Right cardiac atrium (tissue), 5 donors: ENCODE measurements around the gene RBKS. TPM values are rescaled to one million over a fixed set of nuclear protein-coding genes. Genes with fewer than 3 reads are reported as not detected.
"Not testable (repeated sequence)": the region's sequence is repeated elsewhere in the genome, so short reads cannot be mapped to it uniquely, and the experiment has no call there.

Experiments used
- ATAC-seq, 2 donors: fragments of 200-7000 bp; cut with Tn5 transposase; one replicate each; pipeline versions ENCODE4 v1.8.0 to v1.9.1; 2020; ENCODE audit warnings: moderate library complexity in 2 of 2, mild to moderate bottlenecking in 1 of 2
- DNase-seq, 3 donors: peaks; one replicate each; pipeline ENCODE4 v3.0.0-alpha.2; 2020
- H3K27ac ChIP-seq: one replicate; pipeline ENCODE4 v1.5.1; 2013; ENCODE audit warnings: mild to moderate bottlenecking, low read length, control low read depth, moderate library complexity
- H3K27me3 ChIP-seq: one replicate; pipeline ENCODE4 v1.6.1; 2013; ENCODE audit not compliant: control insufficient read depth, insufficient read depth
- H3K4me1 ChIP-seq: one replicate; pipeline ENCODE4 v1.6.1; 2013; ENCODE audit warnings: low read length; ENCODE audit not compliant: control insufficient read depth, insufficient read depth
- H3K4me3 ChIP-seq: one replicate; pipeline ENCODE4 v1.5.1; 2013; ENCODE audit warnings: low read length, control low read depth
- H3K9me3 ChIP-seq: one replicate; pipeline ENCODE4 v1.6.1; 2013; ENCODE audit warnings: low read length; ENCODE audit not compliant: control insufficient read depth
- WGBS: extraction: QIAGEN DNeasy Blood & Tissue Kit; methylation state at CpG from one replicate; pipeline ENCODE4 v1.1.7; 2013; 5-methylcytosine and 5-hydroxymethylcytosine counted together
- intact Hi-C, 4 donors: fragments of 100-400 bp; cut with DNase I; formaldehyde crosslinking; loops; one replicate each; pipeline versions ENCODE4 v1.11.0 to v1.14.0; 2022 to 2023
- polyA plus RNA-seq: library from polyadenylated mRNA; stranded (reverse); fragments of 200-250 nt; gene quantifications from one replicate; pipeline ENCODE4 v1.2.3, GENCODE V29; 2013
- total RNA-seq, 4 donors: library from RNA; stranded (reverse); fragmentation: NEBNext Ultra II Directional; extraction: Animal tissue kit (Norgen Biotek cat#: 25700); gene quantifications; one replicate each; pipeline ENCODE4 v1.2.1, GENCODE V29; 2021
- donor health status: healthy with polysubstance abuse.
- donor health status: DM: no; HTN: yes; CAD: no.
- donor health status: DM: no; HTN: no; CAD: no.
- donor health status: DM: no; HTN: yes; CAD: no; lungs with severe emphysema.
- donor health status: DM: yes; HTN: yes; CAD: no.

The RBKS gene
- total and polyA plus RNA-seq, 5 donors = 1.4 to 3.9 (median 2.6) TPM

- Histone ChIP-seq H3K27me3 (no peaks in the 10 kb centered on the region), H3K4me3 (no peak overlapping the region), H3K4me1 (no peaks in the 10 kb centered on the region), H3K27ac (no peak overlapping the region), H3K9me3 (no peaks in the 10 kb centered on the region)
- 90% methylated on average over 3 of the region's 3 CpGs for WGBS
- no peak for DNase-seq
- no peak for ATAC-seq
- intact Hi-C loops = no loop called here
Observed at GRCh38 chr2:27871802-27872201, 18.4 kb downstream of the RBKS start.

DNA sequence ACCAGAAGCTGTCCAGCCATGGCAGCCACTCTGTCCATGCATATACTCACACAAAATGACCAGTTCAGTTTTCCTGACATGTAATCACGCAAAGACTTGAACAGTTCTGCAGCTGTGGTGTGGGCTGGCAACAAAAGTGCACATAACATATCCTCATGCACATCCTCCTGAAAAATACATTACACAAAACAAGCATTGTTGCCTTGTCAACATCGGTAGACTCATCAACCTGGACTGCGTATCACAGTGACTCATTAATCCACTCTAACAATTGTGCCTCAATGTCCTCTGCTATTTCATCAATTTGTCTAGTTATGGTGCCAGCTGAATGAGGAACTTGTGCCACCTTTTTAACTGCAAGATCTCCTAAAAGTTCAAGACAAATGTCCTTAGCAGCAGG, 19.5 kb downstream of the RBKS start:
- no peaks in the 10 kb centered on the region for H3K27me3 ChIP-seq
- no peak overlapping the region for H3K4me3 ChIP-seq
- 95% methylated on average over 3 of the region's 3 CpGs for WGBS
- no peaks in the 10 kb centered on the region for H3K9me3 ChIP-seq
- no peaks in the 10 kb centered on the region for H3K4me1 ChIP-seq
- intact Hi-C loops = no loop called here
- ATAC-seq = no peak
- DNase-seq = no peak
- no peak overlapping the region for H3K27ac ChIP-seq

- no peaks in the 10 kb centered on the region for H3K9me3 ChIP-seq
- no peak overlapping the region for H3K4me3 ChIP-seq
- H3K27me3 ChIP-seq = no peaks in the 10 kb centered on the region
- ATAC-seq (no peak), DNase-seq (no peak)
- no peaks in the 10 kb centered on the region for H3K4me1 ChIP-seq
- WGBS = 85% methylated on average over 6 of the region's 6 CpGs
- H3K27ac ChIP-seq = no peak overlapping the region
- intact Hi-C loops = no loop called here
Observed at GRCh38 chr2:27869763-27870162, 20.4 kb downstream of the RBKS start.

GRCh38 chr2:27866237-27866636, 23.9 kb downstream of the RBKS start:
- Histone ChIP-seq H3K9me3 (no peaks in the 10 kb centered on the region), H3K4me3 (no peak overlapping the region), H3K27me3 (no peaks in the 10 kb centered on the region), H3K4me1 (no peaks in the 10 kb centered on the region), H3K27ac (no peak overlapping the region)
- WGBS = 62% methylated on average over 1 of the region's 1 CpG
- intact Hi-C loops = no loop called here
- ATAC-seq = no peak
- DNase-seq = no peak

DNA sequence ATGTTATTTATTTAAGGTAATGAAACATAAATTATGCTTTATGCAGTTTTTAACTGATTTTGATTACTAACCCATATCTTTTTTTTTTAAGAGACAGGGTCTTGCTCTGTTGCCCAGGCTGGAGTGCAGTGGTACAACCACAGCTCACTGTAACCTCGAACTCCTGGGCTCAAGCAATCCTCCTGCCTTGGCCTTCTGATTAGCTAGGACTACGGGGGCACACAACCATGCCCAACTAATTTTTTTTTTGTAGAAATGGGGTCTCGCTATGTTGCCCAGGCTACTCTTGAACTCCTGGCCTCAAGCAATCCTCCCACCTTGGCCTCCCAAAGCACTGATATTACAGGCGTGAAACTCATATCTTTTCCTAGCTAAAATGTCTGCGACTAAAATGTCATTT, 26.2 kb downstream of the RBKS start:
- ATAC-seq, H3K27me3 ChIP-seq, H3K27ac ChIP-seq, H3K4me1 ChIP-seq, H3K9me3 ChIP-seq, H3K4me3 ChIP-seq, intact Hi-C loops, DNase-seq: not testable (repeated sequence)
- 95% methylated on average over 5 of the region's 5 CpGs for WGBS

- H3K27ac ChIP-seq = no peak overlapping the region
- intact Hi-C loops = no loop called here
- H3K9me3 ChIP-seq = no peaks in the 10 kb centered on the region
- no peak for DNase-seq
- no peaks in the 10 kb centered on the region for H3K4me1 ChIP-seq
- 72% methylated on average over 1 of the region's 1 CpG for WGBS
- no peak overlapping the region for H3K4me3 ChIP-seq
- ATAC-seq = no peak
- no peaks in the 10 kb centered on the region for H3K27me3 ChIP-seq
Observed at GRCh38 chr2:27863146-27863545, 27.0 kb downstream of the RBKS start.

- Histone ChIP-seq H3K27ac (no peak overlapping the region), H3K27me3 (no peaks in the 10 kb centered on the region), H3K9me3 (no peaks in the 10 kb centered on the region), H3K4me1 (no peaks in the 10 kb centered on the region), H3K4me3 (no peak overlapping the region)
- DNase-seq (no peak), ATAC-seq (no peak)
- intact Hi-C loops = no loop called here
Observed at GRCh38 chr2:27860111-27860510, 30.1 kb downstream of the RBKS start.

DNA sequence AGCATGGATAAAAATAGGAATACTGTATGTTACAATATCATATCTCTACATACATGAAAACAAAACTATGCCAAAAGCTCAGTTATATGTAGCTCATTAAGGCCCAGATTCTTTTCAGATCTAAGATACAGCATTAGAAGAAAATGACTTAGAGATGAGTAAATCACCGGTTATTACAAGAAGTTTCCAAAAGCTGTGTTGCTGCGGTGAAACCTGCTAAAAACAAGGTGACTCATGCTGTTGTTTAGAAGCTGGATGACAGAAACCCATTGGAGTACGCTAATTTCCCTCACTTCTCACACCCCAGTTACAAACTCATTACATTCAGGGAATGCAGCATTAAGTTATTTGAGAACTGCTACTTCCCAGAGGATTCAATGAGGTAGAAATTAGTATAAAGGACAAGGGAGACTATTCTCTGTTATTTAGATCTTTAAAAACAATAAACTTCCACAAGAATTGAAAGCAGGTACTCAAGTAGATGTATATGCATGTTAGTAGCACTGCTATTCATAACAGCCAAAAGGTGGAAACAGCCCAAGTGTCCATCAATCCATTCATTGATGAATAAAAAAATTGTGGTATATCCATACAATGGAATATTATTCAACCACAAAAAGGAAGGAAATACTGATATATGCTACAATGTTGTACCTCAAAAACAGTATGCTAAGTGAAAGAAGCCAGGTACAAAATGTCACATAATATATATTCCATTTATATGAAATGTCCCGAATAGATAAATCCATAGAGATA, 32.6 kb downstream of the RBKS start:
- intact Hi-C loops = no loop called here
- no peak overlapping the region for H3K27ac ChIP-seq
- WGBS = 97% methylated on average over 4 of the region's 4 CpGs

GRCh38 chr2:27856956-27857355, 33.2 kb downstream of the RBKS start:
- peaks cover 1% of the 10 kb centered on the region for H3K4me1 ChIP-seq
- WGBS = 92% methylated on average over 3 of the region's 3 CpGs
- H3K9me3 ChIP-seq = no peaks in the 10 kb centered on the region
- no peak overlapping the region for H3K27ac ChIP-seq
- intact Hi-C loops = no loop called here
- no peak for DNase-seq
- no peak overlapping the region for H3K4me3 ChIP-seq
- H3K27me3 ChIP-seq = no peaks in the 10 kb centered on the region
- ATAC-seq = no peak

More for the DNA sequence above, 32.6 kb downstream of the RBKS start:
- no peak overlapping the region for H3K4me3 ChIP-seq
- H3K9me3 ChIP-seq = no peaks in the 10 kb centered on the region
- peaks cover 1% of the 10 kb centered on the region for H3K4me1 ChIP-seq
- H3K27me3 ChIP-seq = no peaks in the 10 kb centered on the region
- DNase-seq (no peak), ATAC-seq (no peak)

DNA sequence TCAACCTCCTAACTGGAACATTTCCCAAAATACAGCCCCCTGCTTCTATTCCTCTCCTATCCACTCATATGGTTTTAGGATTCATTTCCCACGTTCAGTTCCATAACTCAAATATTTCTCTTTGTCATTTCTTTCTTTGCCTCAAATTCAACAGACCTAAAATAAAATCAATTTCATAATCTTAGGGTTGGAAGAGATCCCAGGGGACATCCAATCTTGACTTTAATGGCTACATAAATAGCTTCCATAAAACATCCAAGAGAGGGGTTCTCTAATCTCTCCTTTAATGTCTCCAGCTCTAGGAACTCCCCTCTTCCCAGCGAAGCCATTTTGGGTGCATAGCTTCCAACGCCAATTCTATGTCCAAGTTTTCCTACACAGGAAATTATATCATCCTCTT, 33.8 kb downstream of the RBKS start:
- no peak overlapping the region for H3K27ac ChIP-seq
- peaks cover 1% of the 10 kb centered on the region for H3K4me1 ChIP-seq
- ATAC-seq = no peak
- H3K27me3 ChIP-seq = no peaks in the 10 kb centered on the region
- 48% methylated on average over 3 of the region's 3 CpGs for WGBS
- H3K4me3 ChIP-seq = no peak overlapping the region
- intact Hi-C loops = no loop called here
- DNase-seq = no peak
- no peaks in the 10 kb centered on the region for H3K9me3 ChIP-seq

GRCh38 chr2:27855476-27855875, 34.7 kb downstream of the RBKS start:
- H3K9me3 ChIP-seq = no peaks in the 10 kb centered on the region
- ATAC-seq (no peak), DNase-seq (no peak)
- intact Hi-C loops = no loop called here
- no peaks in the 10 kb centered on the region for H3K27me3 ChIP-seq
- H3K4me1 ChIP-seq = peaks cover 1% of the 10 kb centered on the region
- H3K4me3 ChIP-seq = no peak overlapping the region
- no peak overlapping the region for H3K27ac ChIP-seq
